ENCODE results near the gene PAQR4. TPM values are rescaled to one million over a fixed set of nuclear protein-coding genes. Genes with fewer than 3 reads are reported as not detected.

Gene PAQR4
- total and polyA plus RNA-seq, 2 of the 13 experiments (the other 11 are each of a cell fraction or from before 2014, with no cell fraction given), result 15.9 to 24.8 TPM

GRCh38 chr16:2980227-2981176 is 11.4 kb downstream of the PAQR4 start, which contains the start of gene PKMYT1 (continued):
- TF ChIP-seq STAT6 (CRISPR knock-in tag; IDR thresholded peaks at IDR 0.05; ENCODE audit: borderline replicate concordance), result no peak; the same call in 1 of the 2 replicates
- no peak for TF ChIP-seq IRX3 (CRISPR knock-in tag; IDR thresholded peaks at IDR 0.05; ENCODE audit: borderline replicate concordance, low read depth)
- TF ChIP-seq KLF9 (CRISPR knock-in tag; IDR thresholded peaks at IDR 0.05; ENCODE audit: low read depth), result no peak
- peak; percentile 75 for TF ChIP-seq MED8 (CRISPR knock-in tag; IDR thresholded peaks at IDR 0.05; ENCODE audit: insufficient replicate concordance)
- TF ChIP-seq PRDM15 (CRISPR knock-in tag; IDR thresholded peaks at IDR 0.05), result 0 out of 2 replicates have a peak, but pooled peaks have one; percentile 32
- TF ChIP-seq SIX4 (CRISPR knock-in tag; IDR thresholded peaks at IDR 0.05), result no peak
- TF ChIP-seq BRF2 (CRISPR knock-in tag; IDR thresholded peaks at IDR 0.05), result no peak
- TF ChIP-seq ZSCAN5A (CRISPR knock-in tag; IDR thresholded peaks at IDR 0.05; ENCODE audit: borderline replicate concordance), result no peak
- TF ChIP-seq HDAC1 (CRISPR knock-in tag; IDR thresholded peaks at IDR 0.05), result peak; percentile 81; the same call in 1 of the 2 replicates
- no peak for TF ChIP-seq RFX3 (CRISPR knock-in tag; IDR thresholded peaks at IDR 0.05)
- TF ChIP-seq ZNF354B (CRISPR knock-in tag; IDR thresholded peaks at IDR 0.05), result no peak
- TF ChIP-seq SOX13 (IDR thresholded peaks at IDR 0.05), result no peak
- no peak for TF ChIP-seq SOX13 (CRISPR knock-in tag; conservative IDR thresholded peaks at IDR 0.05 in 1 of 2, IDR thresholded peaks at IDR 0.05 in 1 of 2)
- TF ChIP-seq MAZ (IDR thresholded peaks at IDR 0.05; ENCODE audit: borderline replicate concordance, low read depth, low read length), result no peak
- TF ChIP-seq MAZ (CRISPR knock-in tag; IDR thresholded peaks at IDR 0.05; ENCODE audit: low read depth), result 0 out of 2 replicates have a peak, but pooled peaks have one; percentile 61
- no peak for TF ChIP-seq GPN1 (CRISPR knock-in tag; IDR thresholded peaks at IDR 0.05; ENCODE audit: borderline replicate concordance)
- TF ChIP-seq GZF1 (CRISPR knock-in tag; IDR thresholded peaks at IDR 0.05), result no peak
- TF ChIP-seq ZNF576 (CRISPR knock-in tag; IDR thresholded peaks at IDR 0.05), result no peak
- no peak for TF ChIP-seq PRPF4 (IDR thresholded peaks at IDR 0.05; ENCODE audit: low read depth, low read length, poor library complexity, severe bottlenecking)
